NT2/D1 (cell line): ENCODE results near the gene SOCS6.

ENCODE experiments used
- YY1 ChIP-seq: IDR thresholded peaks from 2 replicates; pipeline ENCODE4 v1.6.1; 2011; ENCODE audit not compliant: insufficient read length, insufficient read depth
- ZNF274 ChIP-seq: IDR thresholded peaks from 2 replicates; pipeline ENCODE4 v1.6.1; 2011; ENCODE audit warnings: mild to moderate bottlenecking, low read depth, low read length

DNA sequence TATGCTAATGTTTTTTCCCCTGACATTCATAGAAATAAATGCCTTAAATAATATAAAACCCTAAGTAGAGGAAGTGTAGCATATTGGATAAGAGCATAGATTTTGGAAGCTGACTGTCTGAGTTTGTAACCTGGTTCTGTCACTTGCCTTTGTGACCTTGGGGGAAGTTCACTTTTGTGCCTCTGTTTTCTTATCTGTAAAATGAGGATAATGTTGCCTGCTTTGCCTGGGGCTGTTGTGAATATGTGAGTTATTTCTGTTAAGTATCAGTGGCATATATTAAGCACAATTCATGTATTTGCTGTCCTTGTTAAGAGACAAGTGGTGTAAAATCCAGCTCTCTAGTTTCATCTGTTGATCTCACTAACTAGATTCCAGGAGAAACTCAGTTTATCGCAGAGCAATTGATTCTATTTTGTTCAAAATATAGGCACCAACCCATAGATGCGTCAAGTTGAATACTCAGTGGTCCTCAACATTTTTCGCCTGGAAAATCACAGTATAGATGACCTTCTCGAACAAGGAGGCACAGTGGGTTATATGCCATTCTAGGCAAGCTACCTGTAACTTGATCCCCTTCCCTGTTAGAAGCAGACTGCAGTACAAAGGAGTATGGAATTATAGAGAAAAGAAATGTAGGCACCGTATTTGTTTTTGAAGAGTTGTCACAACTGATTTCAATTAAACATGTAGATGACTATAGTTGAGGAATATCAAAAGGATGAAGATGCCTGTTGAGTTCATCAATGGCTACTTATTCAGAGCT lies 67.0 kb downstream of the SOCS6 start:
- no peak for TF ChIP-seq YY1
- no peak for TF ChIP-seq ZNF274
